Measurements from ENCODE around the gene IL3. TPM values are rescaled to one million over a fixed set of nuclear protein-coding genes. Genes with fewer than 3 reads are reported as not detected.

IL3 gene
- total and polyA plus RNA-seq, 9 of the 15 experiments (the other 6 are each of a cell fraction or from before 2014, with no cell fraction given) = not detected

GRCh38 chr5:132069561-132069960 lies 9.1 kb downstream of the IL3 start:
- WGBS (ENCODE audit: insufficient coverage, low coverage, missing lambda C conversion rate) = 89% methylated on average over 8 of the region's 10 CpGs
- in situ Hi-C loops (cut with MboI) = loop anchor here (5.0 to 25.0 kb wide), 4 partner anchors 108 to 428 kb away; no protein-coding TSS in a partner anchor
- TF ChIP-seq POLR2B (IDR thresholded peaks at IDR 0.05; ENCODE audit: low read depth, partially characterized antibody) = no peak
- no peak for TF ChIP-seq CEBPG (CRISPR knock-in tag; IDR thresholded peaks at IDR 0.05)
- 0 out of 4 replicates have a peak, but pooled peaks of 1 of the 2 experiments have one; percentile 15 for TF ChIP-seq CEBPG (tag; conservative IDR thresholded peaks at IDR 0.05 in 1 of 2, IDR thresholded peaks at IDR 0.05 in 1 of 2)

GRCh38 chr5:132069994-132070393 lies 9.5 kb downstream of the IL3 start:
- H4K20me1 ChIP-seq (replicated peaks; ENCODE audit: control insufficient read depth, insufficient read depth, low read length) = no peaks in the 10 kb centered on the region
- FAIRE-seq (no peak), DNase-seq (ENCODE audit: extremely low read depth in 1 of 4, low spot score in 3 of 4) (no peak), ATAC-seq (no peak)
- H3K9ac ChIP-seq (ENCODE audit: insufficient read depth in 1 of 2, low read depth in 2 of 2, low read length in 2 of 2) = peak overlapping the region in 1 of 2 experiments; percentile 15; a peak in 1 of 4 replicates
- ChIA-PET CTCF (ENCODE audit: low intra/inter-chr PET ratio) (no interaction called here), POLR2A (interaction anchor here (0.7 kb wide), 1 partner anchor 226 kb away, joined by 4 read pairs; no protein-coding TSS in a partner anchor)
- H3K4me1 ChIP-seq (replicated peaks in 1 of 2; ENCODE audit: control insufficient read depth in 2 of 2, insufficient read depth in 2 of 2, low read length in 2 of 2) = peaks cover 22 to 59% of the 10 kb centered on the region in 2 experiments
- no peaks in the 10 kb centered on the region for H3K79me2 ChIP-seq (ENCODE audit: control insufficient read depth, insufficient read depth, low read length)
- no TSS peak for BruUV-seq (replicated peaks)
- H3K36me3 ChIP-seq (ENCODE audit: control insufficient read depth, insufficient read depth, low read length) = no peaks in the 10 kb centered on the region
- H2AFZ ChIP-seq (ENCODE audit: low read depth, low read length) = peak overlapping the region; percentile 12; the same call in 1 of the 2 replicates
- H3K27me3 ChIP-seq (ENCODE audit: control insufficient read depth in 2 of 2, insufficient read depth in 2 of 2, low read length in 2 of 2) = no peaks in the 10 kb centered on the region
- no peaks in the 10 kb centered on the region for H3K9me3 ChIP-seq (replicated peaks; ENCODE audit: control insufficient read depth, insufficient read depth, low read depth, low read length)
- no peaks in the 10 kb centered on the region for H3K9me1 ChIP-seq (ENCODE audit: control insufficient read depth, insufficient read depth, low read length)
- H3K4me2 ChIP-seq (ENCODE audit: insufficient read depth, low read length) = peak overlapping the region; percentile 26; the same call in 1 of the 2 replicates
- H3K4me3 ChIP-seq = no peak overlapping the region
- peak overlapping the region; percentile 49; the same call in 2 of the 3 replicates for H3K27ac ChIP-seq (ENCODE audit: extremely low read depth, low read depth, low read length)
- in situ Hi-C loops (cut with MboI) (loop anchor here (5.0 to 25.0 kb wide), 4 partner anchors 107 to 427 kb away; no protein-coding TSS in a partner anchor), intact Hi-C loops (cut with micrococcal nuclease) (loop anchor here (2.0 to 10.0 kb wide), 4 partner anchors 42 to 427 kb away; no protein-coding TSS in a partner anchor)
- WGBS (ENCODE audit: insufficient coverage, low coverage, missing lambda C conversion rate) = 74% methylated on average over 3 of the region's 3 CpGs
- TF ChIP-seq ATF6 (CRISPR knock-in tag; IDR thresholded peaks at IDR 0.05) (no peak), KDM1A (IDR thresholded peaks at IDR 0.05) (peak; percentile 63 to 84; a peak in 3 of 4 replicates)

More at GRCh38 chr5:132069561-132069960, 9.1 kb downstream of the IL3 start:
- intact Hi-C loops (cut with micrococcal nuclease) = loop anchor here (5.0 to 10.0 kb wide), 2 partner anchors 168 to 315 kb away; no protein-coding TSS in a partner anchor
- BruUV-seq (replicated peaks) = no TSS peak
- Histone ChIP-seq H3K79me2 (ENCODE audit: control insufficient read depth, insufficient read depth, low read length) (no peaks in the 10 kb centered on the region), H3K4me1 (replicated peaks in 1 of 2; ENCODE audit: control insufficient read depth in 2 of 2, insufficient read depth in 2 of 2, low read length in 2 of 2) (peaks cover 25 to 58% of the 10 kb centered on the region in 2 experiments), H3K9me1 (ENCODE audit: control insufficient read depth, insufficient read depth, low read length) (no peaks in the 10 kb centered on the region), H3K27me3 (ENCODE audit: control insufficient read depth in 2 of 2, insufficient read depth in 2 of 2, low read length in 2 of 2) (no peaks in the 10 kb centered on the region), H3K4me3 (no peak overlapping the region), H2AFZ (ENCODE audit: low read depth, low read length) (no peak overlapping the region), H3K9me3 (replicated peaks; ENCODE audit: control insufficient read depth, insufficient read depth, low read depth, low read length) (no peaks in the 10 kb centered on the region), H4K20me1 (replicated peaks; ENCODE audit: control insufficient read depth, insufficient read depth, low read length) (no peaks in the 10 kb centered on the region), H3K9ac (ENCODE audit: insufficient read depth in 1 of 2, low read depth in 2 of 2, low read length in 2 of 2) (peak overlapping the region in 1 of 2 experiments; percentile 46; a peak in 2 of 4 replicates), H3K4me2 (ENCODE audit: insufficient read depth, low read length) (no peak overlapping the region), H3K27ac (ENCODE audit: extremely low read depth, low read depth, low read length) (no peak overlapping the region), H3K36me3 (ENCODE audit: control insufficient read depth, insufficient read depth, low read length) (no peaks in the 10 kb centered on the region)
- ChIA-PET CTCF (ENCODE audit: low intra/inter-chr PET ratio) (no interaction called here), POLR2A (interaction anchor here (0.7 kb wide), 1 partner anchor 227 kb away, joined by 4 read pairs; no protein-coding TSS in a partner anchor)
- no peak for ATAC-seq
- no peak for DNase-seq (ENCODE audit: extremely low read depth in 1 of 4, low spot score in 3 of 4)
- FAIRE-seq = no peak

Data from K562 (cell line).